SKM-1 treated with dmso at 0.1 percent for 144 hours (cell line): ENCODE measurements around the gene BCAS3.

Experiments used
- DNase-seq: peaks from one replicate; lab custom pipeline; 2025; ENCODE audit not compliant: unreplicated experiment; lab: John Stamatoyannopoulos, UW

The BCAS3 gene

GRCh38 chr17:61117983-61118382 is 440.3 kb downstream of the BCAS3 start:
- no peak for DNase-seq

DNA sequence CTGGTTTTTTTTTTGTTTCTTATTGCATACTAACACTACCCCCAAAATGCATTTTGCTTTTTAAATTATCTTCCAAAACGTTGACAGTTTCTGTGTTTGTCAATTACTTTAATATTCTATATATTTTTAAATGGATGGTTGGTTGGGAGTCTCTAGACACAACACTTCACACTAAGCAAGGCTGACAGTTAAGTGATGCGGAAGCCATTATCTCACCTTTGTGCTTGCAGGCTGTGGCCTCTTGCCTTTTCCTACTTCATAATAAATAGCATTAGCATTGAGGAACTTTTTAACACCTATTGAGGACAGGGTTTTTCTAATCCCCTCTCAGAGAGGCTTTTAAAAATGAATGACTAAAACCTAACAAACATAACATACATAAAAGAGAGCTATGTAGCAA is 441.2 kb downstream of the BCAS3 start:
- DNase-seq, result no peak

GRCh38 chr17:61122326-61122913 is 444.8 kb downstream of the BCAS3 start:
- DNase-seq, result no peak

DNA sequence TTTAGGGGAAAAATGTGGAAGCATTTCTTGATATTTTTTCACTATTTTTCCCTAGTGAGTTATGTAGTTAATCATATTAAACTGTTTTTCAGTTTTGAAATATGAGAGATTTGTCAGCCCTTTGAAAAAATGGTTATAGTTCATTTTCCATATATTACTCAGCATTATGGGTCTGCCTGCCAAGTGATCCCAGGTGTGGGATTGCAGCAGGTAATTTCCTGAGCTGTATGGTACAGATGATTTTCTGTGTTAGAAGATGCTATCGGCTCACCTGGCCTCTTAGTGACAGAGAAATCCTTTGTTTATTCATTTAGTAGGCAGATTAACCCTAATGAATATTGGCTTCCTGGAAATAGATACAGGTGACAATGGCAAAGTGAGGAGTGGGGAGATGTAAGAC is 446.9 kb downstream of the BCAS3 start:
- no peak for DNase-seq

GRCh38 chr17:61126473-61127249 is 449.0 kb downstream of the BCAS3 start:
- no peak for DNase-seq

DNA sequence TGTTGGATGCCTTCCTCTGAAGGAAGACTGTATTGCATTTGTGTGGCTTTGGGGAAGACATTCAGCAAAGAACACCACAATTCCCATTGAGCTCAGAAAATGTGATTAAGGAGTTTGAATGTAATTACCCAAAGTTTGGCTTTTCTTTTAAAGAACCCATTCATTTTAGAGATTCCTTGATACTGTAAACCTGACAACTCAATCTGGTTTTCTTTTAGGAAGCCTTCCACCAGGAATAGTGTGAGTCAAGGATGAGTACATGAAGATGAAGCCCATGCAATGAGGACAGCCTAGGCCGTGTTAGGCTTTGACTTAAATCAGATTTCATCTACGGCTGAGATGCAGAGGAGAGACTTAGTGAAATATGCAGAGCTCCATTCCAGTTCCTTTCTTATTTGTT is 450.3 kb downstream of the BCAS3 start:
- no peak for DNase-seq

DNA sequence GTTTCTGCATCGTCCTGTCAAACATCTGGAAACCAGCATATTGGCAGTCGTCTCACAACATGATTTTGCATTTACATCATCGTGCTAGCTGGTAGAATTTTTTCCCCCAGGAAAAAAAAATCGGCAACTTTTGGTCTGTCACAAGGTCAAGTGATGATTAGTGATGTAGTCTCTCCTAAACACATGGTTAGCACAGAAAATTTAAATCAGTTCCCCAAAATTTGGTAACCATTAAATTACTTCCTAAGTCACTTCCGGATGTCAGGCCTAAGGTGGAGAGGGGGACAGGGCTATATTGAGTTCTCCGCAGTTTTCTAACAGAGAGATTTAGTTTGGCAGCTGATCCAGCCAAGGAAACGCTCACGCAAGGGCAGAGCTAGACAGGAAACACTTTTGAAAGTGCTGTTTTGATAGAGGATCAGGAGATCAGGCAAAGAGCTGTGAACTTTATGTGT is 451.0 kb downstream of the BCAS3 start:
- no peak for DNase-seq

- no peak for DNase-seq
Measured at GRCh38 chr17:61129267-61130254, 451.9 kb downstream of the BCAS3 start.

DNA sequence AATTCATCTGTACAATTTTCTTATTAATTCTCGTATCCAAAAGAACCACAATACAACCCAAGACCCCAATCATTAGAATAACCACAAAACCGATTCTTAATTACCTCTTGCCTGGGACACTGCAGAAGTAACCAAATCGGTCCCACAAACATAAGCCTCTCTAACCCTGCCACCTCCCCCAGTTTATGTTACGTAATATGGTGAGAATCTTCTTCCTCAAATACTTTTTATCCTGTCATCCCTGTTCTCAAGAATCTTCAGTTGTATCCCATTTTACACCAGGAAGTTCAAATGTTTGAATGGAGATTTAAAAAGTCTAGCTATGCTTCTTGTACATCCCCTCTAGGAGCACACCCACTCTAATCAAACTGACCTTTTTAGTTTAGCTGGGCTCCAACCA is 452.7 kb downstream of the BCAS3 start:
- DNase-seq, result peak; percentile 5

- DNase-seq, result no peak
Measured at GRCh38 chr17:61131585-61131984, 453.9 kb downstream of the BCAS3 start.

DNA sequence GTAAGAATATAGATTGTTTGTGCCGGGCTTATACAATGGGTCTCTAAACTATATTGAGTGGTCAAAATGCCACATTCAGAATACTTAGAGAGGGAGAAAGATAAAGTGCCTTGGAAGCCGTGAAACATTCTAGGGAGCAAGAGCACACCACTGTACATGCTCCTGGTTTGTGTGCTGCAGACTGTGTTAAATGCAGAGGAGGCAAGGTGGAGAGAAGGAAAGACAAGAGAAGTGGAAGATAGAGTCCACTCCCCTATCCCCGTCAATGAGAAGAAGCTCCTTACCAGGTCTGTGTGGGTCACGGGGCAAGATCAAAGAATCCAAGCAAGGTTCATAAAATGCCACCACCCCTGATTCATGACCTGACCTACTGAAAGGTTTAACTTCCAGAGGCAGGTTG is 454.9 kb downstream of the BCAS3 start:
- no peak for DNase-seq

DNA sequence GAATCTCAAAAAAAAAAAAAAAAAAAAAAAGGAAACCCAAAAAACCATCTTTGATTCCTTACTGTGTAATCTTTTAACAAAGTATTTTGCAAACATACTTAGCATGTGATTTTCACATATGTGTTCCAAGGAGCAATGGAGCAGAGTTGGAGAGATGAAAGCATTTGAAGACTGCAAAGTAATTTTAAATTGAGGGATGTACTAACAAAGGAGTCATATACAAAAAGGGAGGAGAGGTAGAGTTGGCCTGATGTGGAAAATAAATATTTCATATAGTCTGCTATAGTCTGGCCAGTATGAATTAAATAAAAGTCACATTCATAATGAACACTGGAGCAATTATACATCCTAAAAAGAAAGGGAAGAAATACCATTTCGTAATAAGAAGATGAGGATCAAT is 456.2 kb downstream of the BCAS3 start:
- DNase-seq, result no peak

DNA sequence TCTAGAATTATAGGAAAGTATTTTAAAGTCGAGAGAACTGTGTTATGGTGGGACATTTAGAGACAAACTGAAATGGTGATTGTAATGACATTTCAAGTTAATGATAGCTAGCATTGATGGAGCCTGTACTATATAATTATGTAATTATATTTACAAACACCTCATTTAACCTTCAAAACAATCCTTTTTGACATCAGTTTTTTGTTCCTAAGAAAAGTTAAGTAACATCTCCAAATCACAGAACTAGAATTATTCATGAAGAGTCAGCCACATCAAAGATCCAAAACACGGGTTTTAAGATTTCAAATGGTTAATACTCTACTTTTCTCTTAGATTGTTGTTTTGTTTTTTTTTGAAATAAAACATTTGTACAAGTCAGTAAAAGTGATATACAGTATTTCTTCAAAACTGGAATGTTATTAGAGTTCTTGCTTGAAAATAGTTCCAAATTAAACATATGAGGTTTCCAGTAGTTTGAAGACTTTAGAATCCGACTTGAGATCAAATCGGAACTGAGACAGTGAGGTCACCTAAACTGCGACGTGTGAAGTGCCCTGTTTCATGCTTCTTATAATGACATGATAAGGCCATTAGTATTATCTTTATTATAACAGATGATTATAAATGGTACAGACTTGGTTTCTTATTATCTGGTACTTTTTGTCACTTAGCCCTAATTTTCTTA is 457.0 kb downstream of the BCAS3 start:
- no peak for DNase-seq

DNA sequence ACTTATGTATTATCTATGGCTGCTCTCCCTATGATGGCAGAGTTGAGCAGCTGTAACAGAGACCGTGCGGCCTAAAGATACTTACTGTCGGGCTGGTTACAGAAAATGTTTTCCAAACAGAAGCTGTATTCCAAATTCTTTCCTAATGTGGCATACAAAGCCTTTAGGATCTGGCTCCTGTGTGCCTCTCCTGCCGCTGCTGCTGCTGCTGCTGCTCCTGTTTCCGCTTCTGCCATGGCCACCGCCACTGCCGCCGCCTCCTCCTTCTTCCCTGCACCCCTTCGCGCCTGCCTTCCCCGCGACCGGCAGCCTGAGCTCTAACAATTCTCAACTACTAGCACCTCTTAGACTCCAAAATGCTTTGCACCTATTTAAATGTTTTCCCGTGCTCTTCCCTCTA is 458.1 kb downstream of the BCAS3 start:
- DNase-seq, result no peak

GRCh38 chr17:61136296-61136695 is 458.6 kb downstream of the BCAS3 start:
- no peak for DNase-seq

DNA sequence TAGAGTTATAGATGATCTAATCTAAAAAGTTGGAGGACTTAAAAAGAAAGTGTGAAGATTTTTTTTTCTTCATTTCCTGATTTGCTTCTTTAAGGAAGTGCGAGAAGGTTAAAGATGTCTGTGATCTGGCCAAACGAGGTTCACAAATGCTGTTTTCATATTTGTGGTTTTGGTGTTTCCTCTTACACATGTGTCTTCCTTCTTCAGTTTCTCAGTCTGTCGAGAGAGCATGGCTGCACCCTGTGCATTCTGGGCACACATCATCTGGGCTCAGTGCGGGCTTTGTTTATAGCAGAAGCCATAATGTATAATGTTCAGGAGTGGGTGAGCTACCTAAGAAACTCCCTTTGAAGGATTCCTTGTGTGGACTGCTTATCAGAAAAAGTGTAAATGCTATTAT is 461.6 kb downstream of the BCAS3 start:
- DNase-seq, result peak; percentile 91

DNA sequence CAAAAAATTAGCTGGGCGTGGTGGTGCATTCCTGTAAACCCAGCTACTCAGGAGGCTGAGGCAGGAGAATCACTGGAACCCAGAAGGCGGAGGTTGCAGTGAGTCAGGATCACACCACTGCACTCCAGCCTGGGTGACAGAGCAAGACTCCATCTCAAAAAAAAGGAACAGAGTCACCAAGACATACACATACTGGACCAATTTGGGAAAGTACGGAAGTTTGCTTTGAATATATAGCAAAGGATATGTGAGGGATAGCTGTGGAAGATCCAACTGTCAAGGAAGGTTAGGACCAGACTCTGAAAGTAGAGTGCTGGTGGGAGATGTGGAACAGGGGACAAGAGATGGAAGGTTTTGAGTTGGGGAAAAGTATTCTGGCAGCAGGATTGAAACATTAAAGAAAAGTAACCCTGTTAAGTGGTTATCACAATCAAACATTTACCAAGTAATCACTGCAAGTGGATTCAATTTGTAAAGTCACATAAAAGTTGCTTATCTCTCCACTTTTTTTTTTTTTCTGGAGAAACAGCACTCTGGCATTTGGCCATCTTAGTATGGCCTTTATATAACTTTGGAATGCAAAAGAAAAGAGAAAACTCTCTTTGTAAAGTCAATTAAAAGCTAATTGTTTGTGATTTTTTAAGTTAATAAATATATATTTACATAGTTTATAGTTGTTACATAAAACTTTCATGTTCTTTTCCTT is 462.6 kb downstream of the BCAS3 start:
- DNase-seq, result no peak

DNA sequence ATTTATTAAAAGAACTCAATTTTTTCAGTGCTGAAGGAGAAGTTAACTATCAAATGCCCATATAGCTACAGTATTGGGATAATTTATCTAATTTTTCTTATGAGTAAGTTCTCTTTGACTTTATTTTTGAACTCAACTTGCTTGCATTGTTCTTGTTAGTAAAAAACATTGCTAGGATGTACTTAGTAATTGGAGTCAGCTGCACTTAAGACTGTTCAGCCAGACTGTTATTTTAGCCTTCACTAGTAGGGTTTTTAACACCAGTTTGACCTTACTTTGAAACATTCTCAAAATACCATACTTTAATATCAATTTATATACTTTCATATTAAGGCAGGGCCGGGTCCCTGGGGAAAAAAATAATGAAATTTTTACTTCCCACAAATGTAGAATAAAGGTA is 465.4 kb downstream of the BCAS3 start:
- no peak for DNase-seq

- DNase-seq, result no peak
Measured at GRCh38 chr17:61144137-61144536, 466.5 kb downstream of the BCAS3 start.
